BE2C (cell line): ENCODE data around the gene NPTXR.

Source experiments
- DNase-seq: peaks from one replicate; pipeline ENCODE4 v3.0.0-alpha.2; 2020
- H3K27me3 ChIP-seq: fragments of 250-450 bp; sonication (Bioruptor Pico); 2 replicates; pipeline ENCODE4 v1.5.1; 2020; ENCODE audit warnings: mild to moderate bottlenecking
- H3K36me3 ChIP-seq: fragments of 250-450 bp; sonication (Bioruptor Pico); 2 replicates; pipeline ENCODE4 v1.5.1; 2020; ENCODE audit warnings: mild to moderate bottlenecking
- H3K4me1 ChIP-seq: fragments of 250-450 bp; sonication (Bioruptor Pico); 2 replicates; pipeline ENCODE4 v1.5.1; 2020
- H3K4me3 ChIP-seq: 2 replicates; pipeline ENCODE4 v1.5.1; 2011; ENCODE audit warnings: low read depth, low read length
- H3K9me3 ChIP-seq: fragments of 250-450 bp; sonication (Bioruptor Pico); 2 replicates; pipeline ENCODE4 v1.5.1; 2020
- TF ChIP-seq, protein P1 (sequence below): IDR thresholded peaks from 2 replicates; pipeline ENCODE4 v1.5.1; 2012; ENCODE audit warnings: mild to moderate bottlenecking, low read depth, low read length

The NPTXR gene

DNA sequence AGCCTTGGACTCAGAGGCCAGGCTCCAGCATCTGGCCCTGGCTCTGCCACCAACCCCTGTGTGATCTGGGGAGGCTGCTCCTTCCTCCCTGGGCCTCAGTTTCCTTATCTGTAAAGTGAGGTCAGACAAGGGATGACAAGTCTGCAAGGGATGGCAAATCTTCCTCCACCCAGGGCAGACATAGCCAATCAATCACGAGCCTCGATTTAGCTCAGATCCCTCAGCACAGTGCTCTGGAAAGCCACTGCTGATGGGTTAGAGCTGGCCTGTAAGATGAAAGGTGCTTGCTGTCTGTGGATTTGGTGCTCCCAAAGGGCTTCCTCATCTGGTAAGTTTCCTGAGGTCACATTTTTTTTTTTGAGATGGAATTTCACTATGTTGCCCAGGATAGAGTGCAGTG lies 20.2 kb downstream of the NPTXR start:
- no peaks in the 10 kb centered on the region for H3K9me3 ChIP-seq
- no peak overlapping the region for H3K4me3 ChIP-seq
- no peaks in the 10 kb centered on the region for H3K4me1 ChIP-seq
- no peaks in the 10 kb centered on the region for H3K36me3 ChIP-seq
- TF ChIP-seq, protein P1, sequence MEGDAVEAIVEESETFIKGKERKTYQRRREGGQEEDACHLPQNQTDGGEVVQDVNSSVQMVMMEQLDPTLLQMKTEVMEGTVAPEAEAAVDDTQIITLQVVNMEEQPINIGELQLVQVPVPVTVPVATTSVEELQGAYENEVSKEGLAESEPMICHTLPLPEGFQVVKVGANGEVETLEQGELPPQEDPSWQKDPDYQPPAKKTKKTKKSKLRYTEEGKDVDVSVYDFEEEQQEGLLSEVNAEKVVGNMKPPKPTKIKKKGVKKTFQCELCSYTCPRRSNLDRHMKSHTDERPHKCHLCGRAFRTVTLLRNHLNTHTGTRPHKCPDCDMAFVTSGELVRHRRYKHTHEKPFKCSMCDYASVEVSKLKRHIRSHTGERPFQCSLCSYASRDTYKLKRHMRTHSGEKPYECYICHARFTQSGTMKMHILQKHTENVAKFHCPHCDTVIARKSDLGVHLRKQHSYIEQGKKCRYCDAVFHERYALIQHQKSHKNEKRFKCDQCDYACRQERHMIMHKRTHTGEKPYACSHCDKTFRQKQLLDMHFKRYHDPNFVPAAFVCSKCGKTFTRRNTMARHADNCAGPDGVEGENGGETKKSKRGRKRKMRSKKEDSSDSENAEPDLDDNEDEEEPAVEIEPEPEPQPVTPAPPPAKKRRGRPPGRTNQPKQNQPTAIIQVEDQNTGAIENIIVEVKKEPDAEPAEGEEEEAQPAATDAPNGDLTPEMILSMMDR, result no peak
- no peak for DNase-seq
- no peaks in the 10 kb centered on the region for H3K27me3 ChIP-seq

DNA sequence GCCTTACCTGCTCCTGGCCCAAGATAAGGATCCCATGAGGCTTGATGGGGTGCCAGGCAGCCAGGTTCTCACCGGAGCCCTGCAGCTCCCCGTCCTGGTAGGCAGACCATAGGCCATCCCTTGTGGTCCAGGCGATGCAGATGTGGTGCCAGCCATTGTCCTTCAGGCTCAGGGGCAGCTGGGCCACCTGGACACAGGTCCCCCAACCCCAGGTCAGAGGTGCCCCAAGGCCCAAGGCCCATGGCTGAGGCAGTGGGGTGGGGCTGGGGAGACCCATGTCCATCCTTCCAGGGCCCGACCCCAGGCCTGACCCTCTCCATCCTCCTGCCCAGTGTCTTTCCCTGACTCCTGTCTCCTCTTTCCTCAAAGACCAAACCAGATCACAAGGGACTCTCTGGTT lies 20.8 kb downstream of the NPTXR start:
- TF ChIP-seq, protein P1, result no peak
- H3K9me3 ChIP-seq, result no peaks in the 10 kb centered on the region
- no peak overlapping the region for H3K4me3 ChIP-seq
- H3K27me3 ChIP-seq, result no peaks in the 10 kb centered on the region
- H3K4me1 ChIP-seq, result no peaks in the 10 kb centered on the region
- DNase-seq, result no peak
- H3K36me3 ChIP-seq, result no peaks in the 10 kb centered on the region

DNA sequence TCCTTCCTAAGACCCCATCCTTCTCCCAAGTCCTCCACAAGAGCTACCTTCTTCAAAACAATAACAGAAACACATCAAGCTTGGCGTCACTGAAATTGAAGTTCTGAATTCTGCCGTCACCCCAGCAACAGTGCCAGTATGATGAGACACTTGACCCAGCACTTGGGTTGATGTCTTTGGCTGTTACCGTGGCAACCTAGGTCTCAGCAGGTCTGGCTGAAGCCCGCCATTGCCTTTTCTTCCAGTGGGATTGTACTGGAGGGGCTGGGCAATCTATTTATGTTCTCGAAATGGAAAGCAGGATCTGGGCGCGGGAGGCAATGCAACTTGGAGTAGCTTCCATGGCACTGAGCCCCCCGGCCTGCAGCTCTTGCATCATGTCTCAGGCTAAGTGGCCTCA lies 23.8 kb downstream of the NPTXR start:
- H3K9me3 ChIP-seq, result no peaks in the 10 kb centered on the region; the same call in 1 of the 2 replicates
- H3K36me3 ChIP-seq, result no peaks in the 10 kb centered on the region
- no peaks in the 10 kb centered on the region for H3K27me3 ChIP-seq
- TF ChIP-seq, protein P1, result no peak
- H3K4me1 ChIP-seq, result no peaks in the 10 kb centered on the region
- no peak for DNase-seq
- H3K4me3 ChIP-seq, result no peak overlapping the region

DNA sequence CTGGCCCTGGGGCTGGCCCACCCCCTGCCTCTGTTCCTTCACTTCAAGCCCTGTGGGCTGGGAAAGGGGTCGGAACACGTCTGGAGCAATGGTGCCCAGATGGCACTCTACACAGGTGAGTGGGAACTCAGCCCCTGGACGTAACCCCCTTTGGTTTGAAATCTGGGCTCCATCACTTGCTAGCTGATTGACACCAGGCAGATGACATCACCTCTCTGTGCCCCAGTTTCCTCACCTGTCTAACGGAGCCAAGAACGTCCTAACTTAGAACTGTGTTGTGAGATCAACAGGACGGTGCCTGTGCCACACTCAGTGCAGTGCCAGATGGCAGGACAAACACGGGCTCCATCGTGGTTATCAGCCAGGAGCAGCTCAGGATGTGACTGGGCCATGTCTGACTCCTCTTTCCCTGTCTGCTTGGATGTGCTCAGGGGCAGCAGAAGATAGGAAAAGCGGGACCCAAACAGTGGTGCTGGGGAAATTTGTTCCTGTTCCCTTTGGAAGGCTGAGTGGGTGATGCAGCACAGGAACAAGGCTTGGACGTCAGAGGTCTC lies 24.4 kb downstream of the NPTXR start:
- Histone ChIP-seq H3K36me3 (no peaks in the 10 kb centered on the region), H3K4me1 (no peaks in the 10 kb centered on the region), H3K9me3 (no peaks in the 10 kb centered on the region; the same call in 1 of the 2 replicates), H3K27me3 (no peaks in the 10 kb centered on the region), H3K4me3 (no peak overlapping the region)
- TF ChIP-seq, protein P1, result no peak
- DNase-seq, result no peak

DNA sequence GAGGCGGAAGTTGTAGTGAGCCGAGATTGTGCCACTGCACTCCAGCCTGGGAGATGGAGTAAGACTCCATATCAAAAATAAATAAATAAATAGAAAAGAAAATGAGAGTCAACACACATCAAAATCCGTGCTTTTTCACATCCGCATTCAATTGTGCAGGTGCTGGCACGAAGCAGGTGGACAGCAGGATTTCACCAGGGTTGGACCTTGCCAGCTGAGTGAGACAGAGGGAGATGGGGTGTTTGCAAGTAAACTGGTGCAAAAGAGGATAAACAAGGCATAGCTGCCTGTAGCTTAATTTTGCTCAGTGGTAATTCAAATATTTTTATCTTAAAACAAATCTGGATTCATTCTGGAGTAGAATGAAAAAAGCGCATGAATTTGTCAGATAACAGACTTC lies 26.6 kb downstream of the NPTXR start:
- no peak for DNase-seq
- H3K27me3 ChIP-seq, result no peaks in the 10 kb centered on the region
- H3K4me3 ChIP-seq, result no peak overlapping the region
- H3K9me3 ChIP-seq, result no peaks in the 10 kb centered on the region; the same call in 1 of the 2 replicates
- no peaks in the 10 kb centered on the region for H3K4me1 ChIP-seq
- TF ChIP-seq, protein P1, result no peak
- H3K36me3 ChIP-seq, result no peaks in the 10 kb centered on the region

DNA sequence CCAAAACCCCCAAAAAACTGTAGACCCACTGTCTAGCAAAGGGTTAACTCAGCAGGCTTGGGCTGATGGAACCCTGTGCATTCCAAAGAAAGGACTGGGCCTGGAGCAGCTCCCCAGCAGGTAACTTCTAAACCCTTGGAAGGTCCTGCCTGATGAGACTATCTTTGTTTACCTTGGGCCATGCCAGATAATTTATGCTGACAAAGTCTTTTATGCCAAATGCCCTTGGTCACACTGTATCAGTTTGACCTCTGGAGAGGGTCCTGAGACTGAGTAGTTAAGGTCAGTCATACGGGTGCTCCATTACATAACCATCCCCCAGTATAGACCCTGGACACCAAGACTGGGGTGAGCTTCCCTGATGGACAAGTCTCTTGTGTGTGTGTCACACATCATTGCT lies 28.0 kb downstream of the NPTXR start:
- H3K27me3 ChIP-seq, result no peaks in the 10 kb centered on the region
- DNase-seq, result no peak
- TF ChIP-seq, protein P1, result no peak
- H3K4me1 ChIP-seq, result peaks cover 2% of the 10 kb centered on the region; the same call in 1 of the 2 replicates
- no peaks in the 10 kb centered on the region for H3K36me3 ChIP-seq
- H3K9me3 ChIP-seq, result no peaks in the 10 kb centered on the region; the same call in 1 of the 2 replicates
- no peak overlapping the region for H3K4me3 ChIP-seq
